HG03108 (cell line): Measurements from ENCODE around the gene GALM.

Experiments
- ATAC-seq: cut with Tn5 transposase; IDR thresholded peaks from one replicate; pipeline ENCODE4 v1.9.1; 2021; ENCODE audit warnings: moderate library complexity; ENCODE audit not compliant: unreplicated experiment

The GALM gene

DNA sequence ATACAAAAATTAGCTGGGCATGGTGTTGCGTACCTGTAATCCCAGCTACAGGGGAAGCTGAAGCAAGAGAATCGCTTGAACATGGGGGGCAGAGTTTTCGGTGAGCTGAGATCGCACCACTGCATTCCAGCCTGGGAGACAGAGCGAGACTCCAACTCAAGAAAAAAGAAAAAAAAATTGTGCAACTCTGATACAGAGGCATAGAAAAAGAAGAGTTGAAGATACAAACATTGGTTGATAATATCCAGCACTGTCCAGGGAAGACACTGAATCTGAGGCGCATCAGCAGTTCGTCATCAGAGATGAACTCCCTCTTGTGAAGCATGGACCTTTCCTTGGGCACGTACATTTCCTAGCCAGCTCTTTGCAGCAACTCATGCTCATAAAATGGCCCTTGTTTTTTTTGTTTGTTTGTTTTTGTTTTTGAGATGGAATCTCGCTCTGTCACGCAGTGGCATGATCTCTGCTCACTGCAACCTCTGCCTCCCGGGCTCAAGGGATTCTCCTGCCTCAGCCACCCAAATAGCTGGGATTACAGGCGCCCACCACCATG is 16.7 kb upstream of the GALM start:
- ATAC-seq = no peak

DNA sequence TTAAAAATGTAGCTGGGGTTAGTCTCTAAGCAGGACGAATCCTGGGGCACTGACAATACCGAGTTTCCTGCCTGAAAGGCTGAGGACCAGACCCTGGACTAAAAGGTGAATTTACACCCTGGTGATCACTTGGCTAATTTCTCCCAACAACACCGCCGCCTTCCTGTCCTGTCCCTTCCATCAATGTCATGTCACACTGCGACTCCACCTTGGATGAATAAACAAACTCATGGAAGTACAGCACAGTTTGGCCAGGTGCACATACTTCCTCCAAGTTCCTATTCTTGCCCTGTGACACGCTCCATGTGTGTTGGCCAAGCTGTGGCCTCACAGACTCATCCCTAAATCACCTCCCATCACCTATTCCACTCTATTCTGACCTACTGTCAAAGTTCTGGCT is 15.9 kb upstream of the GALM start:
- no peak for ATAC-seq

DNA sequence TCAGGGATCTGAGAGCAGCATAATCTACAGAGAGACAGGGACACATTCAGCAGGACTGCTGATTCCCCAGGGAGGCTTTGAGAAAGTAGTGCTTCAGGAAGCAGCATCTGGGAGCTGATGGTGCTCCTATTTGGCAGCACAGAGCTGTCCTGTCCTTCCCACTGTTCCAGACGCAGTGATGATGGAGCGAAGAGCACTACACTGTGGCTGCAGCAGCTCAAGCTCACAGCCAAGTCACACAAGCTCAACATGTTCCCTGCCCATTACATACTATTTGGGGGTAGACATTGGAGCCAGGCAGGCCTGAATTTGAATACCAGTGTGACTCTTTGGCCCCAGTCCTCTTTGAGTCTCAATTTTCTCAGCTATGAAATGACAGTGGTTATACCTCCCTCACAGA is 15.2 kb upstream of the GALM start:
- ATAC-seq = no peak

DNA sequence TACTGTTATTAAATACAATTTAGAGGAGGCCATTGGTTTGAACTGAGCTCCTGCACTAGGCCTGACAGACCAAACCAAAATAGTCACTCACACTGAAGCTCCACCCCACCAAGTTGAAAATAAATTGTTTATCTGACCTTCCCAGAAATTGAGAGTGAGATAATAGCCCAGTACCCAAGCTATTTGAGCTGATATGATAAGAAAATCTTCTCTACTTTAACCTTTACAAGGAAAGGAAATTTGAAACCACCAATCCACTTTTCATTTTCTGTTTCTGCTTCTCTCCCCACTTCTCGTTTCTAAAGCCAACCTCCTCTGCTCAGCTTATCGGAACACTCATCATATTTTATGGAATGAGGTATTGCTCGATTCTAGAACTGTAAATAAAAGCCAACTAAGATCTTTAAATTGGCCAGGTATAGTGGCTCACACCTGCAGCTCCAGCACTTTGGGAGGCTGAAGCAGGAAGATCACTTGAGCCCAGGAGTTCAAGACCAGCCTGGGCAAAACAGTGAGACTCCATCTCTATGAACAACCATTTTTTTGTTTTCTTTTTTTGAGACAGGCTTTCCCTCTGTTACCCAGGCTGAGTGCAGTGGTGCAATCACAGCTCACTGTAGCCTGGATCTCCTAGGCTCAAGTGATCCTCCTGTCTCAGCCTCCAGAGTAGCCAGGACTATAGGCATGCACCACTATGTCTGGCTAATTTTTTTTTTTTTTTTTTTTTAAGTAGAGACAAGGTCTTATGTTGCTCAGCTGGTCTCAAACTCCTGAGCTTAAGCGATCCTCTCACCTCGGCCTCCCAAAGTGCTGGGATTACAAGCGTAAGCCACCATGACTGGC is 13.3 kb upstream of the GALM start:
- ATAC-seq = no peak

DNA sequence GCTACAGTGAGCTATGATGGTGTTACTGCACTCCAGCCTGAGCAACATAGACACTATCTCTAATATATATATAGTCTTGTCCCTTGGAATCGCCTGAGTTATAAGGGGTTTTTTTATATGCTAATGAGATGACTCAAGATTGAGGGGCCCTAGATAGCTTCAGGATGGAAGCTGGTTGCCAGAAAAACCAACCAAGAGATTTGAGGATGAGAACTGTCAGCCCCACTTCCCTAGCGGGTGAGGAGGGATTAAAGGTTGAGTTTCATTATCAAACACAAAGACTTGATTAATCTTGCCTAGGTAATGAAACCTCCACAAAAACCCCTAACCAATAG is 12.6 kb upstream of the GALM start:
- peak; percentile 22 for ATAC-seq

DNA sequence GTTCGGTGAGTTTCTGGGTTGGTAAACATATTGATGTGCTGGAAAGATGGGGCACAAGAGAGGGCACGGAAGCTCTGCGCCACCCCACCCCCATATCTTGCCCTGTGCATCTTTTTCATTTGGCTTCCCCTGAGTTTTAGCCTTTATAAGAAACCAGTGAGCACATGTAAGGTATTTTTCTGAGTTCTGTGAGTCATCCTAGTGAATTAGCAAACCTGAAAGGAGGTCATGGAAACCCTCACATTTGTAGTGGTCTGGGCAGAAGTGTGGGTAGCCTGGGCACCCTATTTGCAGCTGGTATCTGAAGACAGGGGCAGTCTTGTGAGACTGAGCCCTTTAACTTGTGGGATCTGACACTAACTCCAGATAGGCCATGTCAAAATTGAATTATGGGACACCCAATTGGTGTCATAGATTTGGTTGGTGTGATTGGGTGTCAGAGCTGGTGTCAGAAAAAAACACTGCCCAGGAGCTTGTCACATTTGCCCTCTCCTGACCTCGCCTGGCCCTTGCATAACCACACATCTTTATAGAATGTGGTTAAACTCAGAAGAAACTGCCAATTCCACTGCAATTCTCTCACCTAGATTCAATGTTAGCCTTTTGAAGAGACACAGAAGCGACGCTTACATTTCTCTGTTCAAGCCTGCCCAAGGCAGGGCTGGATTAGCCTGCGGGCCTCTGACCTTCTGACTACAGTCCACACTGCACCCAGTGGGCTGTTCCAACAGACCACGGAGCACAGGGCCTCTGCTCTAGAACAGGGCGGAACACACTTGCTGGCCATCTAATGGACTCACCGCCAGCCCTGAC is 12.0 kb upstream of the GALM start:
- ATAC-seq = peak; percentile 57

DNA sequence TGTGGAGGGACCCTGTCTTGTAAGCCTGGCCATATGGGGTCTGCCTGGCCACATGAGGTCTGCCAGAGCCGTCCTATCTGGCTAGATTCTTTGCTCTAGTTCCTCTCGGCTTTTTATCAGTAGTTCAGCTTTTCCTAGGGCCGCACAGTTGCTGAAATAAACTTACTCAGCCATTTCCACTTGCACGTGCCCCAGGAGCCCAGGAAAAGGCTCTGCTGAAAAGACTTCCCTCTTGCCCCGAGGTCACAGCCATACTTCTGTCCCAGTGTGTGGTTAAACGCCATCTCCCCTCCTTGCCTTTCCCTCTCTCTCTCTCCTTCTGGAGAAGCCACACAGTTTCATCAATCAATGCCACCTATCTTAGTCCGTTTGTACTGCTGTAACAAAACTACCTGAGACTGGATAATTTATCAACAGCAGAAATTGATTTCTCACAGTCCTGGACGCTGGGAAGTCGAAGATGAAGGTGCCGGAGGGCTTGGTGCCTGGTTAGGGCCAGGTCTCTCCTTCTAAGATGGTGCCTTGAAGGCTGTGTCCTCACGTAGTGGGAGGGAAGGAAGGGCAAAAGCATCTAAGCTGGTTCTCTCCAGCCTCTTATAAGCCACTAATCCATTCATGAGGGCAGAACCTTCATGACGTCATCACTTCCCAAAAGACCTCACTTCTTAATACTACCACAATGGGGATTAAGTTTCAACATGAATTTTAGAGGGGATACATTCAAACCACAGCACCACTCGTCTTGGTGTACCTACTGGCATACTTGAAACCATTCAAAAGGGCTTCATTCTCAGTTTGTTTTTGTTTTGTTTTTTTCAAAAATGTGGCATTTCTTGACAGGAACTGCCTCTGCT is 11.2 kb upstream of the GALM start:
- ATAC-seq = no peak

DNA sequence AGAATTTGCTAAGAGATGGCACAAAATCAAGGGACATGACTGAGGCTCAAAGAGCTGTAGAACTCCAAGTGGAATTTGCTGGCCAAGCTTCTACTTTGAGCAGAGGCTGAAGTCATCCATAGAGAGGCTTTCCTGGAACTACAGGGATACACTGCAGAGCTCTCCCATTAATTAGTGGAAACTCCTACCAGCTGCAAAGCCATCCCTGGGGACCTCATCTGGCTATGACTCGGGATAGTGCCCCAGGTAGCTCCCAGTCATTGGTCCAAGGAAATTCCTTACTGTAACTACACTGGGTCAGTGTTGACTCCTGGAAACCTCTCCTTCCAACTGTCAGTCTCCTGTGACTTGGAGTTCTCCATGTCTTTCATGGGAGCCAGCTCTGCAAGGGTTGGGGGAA is 10.5 kb upstream of the GALM start:
- ATAC-seq = no peak

DNA sequence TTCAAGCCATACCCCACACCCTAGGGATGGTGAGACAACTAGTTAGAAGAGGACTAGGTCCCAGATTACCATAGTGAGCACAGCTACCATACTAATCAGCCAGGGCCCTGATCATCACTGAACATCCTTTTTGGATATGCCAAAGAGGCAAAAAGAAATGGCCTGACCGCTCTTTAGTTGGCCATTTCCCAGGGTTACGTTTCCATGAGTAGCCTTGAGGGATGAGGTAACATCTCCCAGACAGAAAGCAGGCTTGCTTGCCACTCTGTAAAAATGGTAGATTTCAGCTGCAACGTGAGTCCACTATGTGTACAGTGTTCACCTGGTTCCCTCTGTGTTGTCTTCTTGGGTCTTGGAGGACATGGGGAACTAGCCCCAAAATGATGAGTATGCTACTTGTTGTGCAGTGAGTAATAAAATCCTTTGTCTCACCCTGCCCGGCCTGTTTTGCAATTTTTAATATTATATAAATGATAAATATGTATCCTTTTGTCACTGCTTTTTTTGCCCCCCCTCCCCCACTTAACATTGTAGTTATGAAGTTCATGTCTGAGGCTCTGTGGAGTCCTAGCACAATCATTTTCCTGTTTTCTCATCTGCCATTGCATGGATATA is 8.9 kb upstream of the GALM start:
- ATAC-seq = no peak

DNA sequence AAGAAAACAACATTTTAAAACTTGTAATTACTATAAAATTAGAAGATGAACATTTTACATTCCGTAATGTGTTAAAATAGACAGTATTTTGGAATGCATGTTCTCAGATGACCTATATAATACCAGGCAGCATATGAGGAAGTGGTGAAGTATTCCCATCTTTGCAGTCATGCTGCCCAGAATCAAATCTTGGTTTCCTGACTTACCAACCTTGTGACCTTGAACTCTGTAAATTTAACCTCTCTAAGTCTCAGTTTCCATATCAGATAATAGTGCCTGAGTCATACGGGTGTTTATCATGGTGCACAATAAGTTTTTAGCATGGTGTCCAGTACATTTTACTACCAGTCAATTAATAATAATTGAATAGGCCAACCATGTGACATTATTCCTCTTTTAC is 7.3 kb upstream of the GALM start:
- ATAC-seq = no peak

DNA sequence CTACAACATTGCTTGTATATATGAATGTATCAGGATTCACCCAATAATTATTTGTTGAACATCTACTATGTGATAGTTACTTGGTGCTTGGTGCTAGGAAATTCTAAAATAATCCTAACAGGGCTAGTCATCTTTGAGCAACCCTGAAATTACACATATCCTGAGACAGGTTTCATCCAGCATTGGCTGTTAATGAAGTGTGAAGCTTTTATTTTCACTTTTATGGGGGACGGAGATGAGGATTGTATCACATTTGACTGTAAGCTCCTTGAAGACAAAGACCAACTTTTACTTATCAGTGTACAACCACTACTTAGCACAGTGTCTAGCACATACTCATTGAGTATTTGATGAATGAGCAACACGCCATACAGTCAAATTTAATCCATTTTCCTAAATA is 6.8 kb upstream of the GALM start:
- ATAC-seq = no peak

DNA sequence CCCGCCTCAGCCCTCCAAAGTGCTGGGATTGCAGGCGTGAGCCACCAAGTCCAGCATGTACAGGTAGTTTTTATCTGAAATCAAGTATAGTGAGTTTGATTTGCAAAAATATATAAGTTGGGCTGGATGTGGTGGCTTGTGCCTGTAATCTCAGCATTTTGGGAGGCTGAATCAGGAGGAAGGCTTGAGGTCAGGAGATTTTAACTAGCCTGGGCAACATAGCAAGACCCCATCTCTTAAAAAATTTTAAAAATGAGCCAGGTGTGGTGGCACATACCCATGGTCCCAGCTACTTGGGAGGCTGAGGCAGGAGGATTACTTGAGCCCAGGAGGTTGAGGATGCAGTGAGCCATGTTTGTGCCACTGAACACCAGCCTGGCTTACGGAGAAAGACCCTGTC is 5.6 kb upstream of the GALM start:
- ATAC-seq = no peak

DNA sequence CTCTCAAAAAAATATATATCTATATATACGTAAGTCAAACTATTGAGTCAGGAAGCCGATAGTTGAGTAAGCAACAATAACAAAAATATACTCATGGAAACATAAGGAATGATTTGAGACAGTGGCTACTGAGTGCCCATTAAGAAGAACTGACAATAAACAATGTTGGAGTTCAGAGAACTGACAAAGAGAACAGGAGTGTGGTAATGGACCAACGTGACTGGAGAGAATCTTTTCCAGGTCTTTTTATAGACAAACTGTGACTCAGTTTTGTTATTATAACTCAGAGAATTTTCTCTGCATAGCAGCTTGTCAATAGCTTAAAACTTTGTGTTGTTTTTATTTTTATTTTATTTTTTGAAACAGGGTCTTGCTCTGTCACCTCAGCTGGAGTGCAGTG is 4.6 kb upstream of the GALM start:
- ATAC-seq = no peak

DNA sequence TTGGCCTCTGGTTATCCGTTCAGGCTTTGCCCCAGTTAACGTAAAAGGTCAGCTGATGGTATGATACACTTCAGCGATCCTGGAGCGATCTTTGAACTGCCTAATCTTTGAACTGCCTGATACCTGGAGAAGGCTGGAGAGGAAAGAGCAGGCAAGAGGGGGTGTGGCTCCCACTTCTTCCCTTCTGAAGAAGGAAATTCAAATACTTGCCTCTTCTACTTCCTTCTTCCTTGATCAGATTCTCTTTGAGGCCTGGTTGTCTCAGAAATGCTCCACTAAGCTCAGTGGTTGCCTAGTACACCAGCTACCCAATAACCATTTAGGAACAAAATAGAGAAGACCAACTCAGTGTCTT is 619 bp downstream of the GALM start:
- no peak for ATAC-seq

DNA sequence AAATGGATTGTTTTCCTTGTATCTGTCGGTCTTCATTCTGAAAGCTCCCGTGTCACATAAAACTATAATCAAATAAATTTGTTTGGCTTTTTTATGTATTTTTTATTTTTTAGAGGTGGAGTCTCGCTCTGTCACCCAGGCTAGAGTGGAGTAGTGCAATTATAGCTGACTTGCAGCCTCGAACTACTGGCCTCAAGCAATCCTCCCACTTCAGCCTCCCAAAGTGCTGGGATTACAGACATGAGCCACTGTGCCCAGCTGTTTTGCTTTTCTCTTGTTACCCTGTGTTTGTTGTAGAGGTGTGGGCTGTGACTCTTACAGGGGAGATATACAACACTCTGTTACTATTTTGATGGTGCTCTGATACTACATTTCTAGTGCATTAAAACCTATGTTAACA is 2.2 kb downstream of the GALM start:
- no peak for ATAC-seq

DNA sequence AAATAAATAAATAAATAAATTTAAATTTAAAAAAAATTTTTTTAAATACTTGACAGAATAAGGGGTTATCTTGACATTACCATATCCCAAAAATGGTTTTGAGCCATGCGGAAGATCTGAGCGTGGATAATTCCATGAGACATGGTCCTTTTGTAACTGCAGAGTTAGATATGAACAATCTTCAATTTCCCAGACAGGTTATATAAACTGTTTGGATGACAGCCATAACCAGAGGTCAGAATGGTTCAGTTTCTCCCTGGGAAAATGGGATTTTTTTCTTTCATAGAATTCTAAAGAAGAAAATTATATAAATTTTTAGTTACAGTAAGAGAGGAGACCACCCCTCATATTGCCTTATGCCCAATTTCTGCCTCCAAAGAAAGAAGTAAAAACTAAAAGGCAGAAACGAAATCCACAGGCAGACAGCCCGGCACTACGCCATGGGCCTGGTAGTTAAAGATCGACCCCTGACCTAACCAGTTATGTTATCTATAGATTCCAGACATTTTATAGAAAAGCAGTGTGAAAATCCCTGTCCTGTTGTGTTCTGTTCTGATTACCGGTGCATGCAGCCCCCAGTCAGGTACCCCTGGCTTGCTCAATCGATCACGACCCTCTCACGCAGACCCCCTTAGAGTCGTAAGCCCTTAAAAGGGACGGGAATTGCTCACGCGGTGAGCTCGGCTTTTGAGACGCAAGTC is 3.0 kb downstream of the GALM start:
- no peak for ATAC-seq

DNA sequence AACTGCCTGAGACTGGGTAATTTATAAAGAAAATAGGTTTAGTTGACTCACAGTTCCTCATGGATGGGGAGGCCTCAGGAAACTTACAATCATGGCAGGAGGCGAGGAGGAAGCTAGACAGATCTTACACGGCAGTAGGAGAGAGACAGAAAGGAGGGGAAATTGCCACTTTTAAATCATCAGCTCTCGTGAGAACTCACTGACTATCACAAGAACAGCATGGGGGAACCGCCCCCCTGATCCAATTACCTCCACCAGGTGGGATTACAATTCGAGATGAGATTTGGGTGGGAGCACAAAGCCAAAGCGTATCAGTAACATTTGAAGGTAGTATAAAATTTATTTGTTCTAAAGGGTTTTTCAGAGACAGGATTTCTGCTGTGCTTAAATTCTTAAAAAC is 5.4 kb downstream of the GALM start:
- ATAC-seq = no peak

DNA sequence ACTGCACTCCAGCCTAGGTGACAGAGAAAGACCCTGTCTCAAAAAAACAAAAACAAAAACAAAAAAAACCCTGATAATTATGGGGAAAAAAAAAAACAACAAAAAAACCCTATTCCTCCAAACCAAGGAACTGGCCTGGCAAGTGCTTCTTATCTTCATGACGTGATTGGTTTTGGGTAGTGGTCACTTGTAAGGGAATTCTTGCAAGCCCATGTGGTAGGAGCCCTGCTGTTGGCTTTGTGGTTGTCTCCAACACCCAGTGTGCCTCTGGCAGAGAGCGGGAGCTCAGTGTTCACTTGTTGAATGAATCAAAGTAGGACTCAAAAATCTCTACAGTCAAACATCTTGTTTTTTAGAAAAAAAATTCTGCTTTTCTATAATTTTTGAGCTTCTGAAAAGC is 6.0 kb downstream of the GALM start:
- ATAC-seq = no peak

DNA sequence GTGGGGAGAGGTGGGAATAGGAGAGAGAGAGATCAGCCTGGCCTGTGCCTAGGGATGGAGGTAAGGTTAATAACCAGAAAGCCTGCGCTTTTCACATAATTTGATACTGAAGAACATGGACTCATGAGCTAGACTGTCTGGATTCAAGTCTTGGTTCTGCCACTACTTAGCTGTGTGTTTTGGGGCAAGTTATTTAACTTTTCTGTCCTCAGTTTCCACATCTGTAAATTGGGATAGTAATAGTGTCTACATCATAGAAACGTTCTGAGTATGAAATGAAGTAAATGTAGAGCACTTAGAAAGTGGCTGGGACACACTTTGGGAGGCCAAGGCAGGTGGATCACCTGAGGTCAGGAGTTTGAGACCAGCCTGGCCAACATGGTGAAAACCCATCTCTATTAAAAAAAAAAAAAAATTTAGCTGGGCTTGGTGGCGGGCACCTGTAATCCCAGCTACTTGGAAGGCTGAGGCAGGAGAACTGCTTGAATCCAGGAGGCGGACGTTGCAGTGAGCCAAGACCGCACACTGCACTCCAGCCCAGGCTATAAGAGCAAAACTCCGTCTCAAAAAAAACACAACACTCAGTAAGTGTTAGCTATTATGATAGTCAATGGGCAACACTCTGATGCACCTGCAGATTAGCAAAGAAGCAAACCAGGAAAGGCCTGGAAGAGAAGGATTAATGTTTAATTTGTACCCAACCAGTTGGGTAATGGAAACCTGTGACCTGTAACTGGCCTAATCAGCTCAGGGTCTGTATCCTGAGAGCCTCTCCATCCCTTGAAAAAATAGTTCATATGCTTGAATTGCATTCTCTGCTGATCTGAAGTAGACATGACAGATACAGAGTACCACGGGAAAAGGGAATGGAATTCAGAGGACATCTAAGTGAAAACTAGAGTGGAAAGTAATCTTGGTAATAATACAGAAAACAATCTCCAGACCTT is 6.8 kb downstream of the GALM start:
- no peak for ATAC-seq
